GM12872 (cell line): ENCODE results near the gene VAMP1.

ENCODE experiments used
- TF ChIP-seq, protein P1 (sequence below): IDR thresholded peaks from 3 replicates; pipeline ENCODE4 v1.5.1; 2011; ENCODE audit warnings: low read depth, mild to moderate bottlenecking, low read length, moderate library complexity; ENCODE audit not compliant: insufficient read depth

The VAMP1 gene

DNA sequence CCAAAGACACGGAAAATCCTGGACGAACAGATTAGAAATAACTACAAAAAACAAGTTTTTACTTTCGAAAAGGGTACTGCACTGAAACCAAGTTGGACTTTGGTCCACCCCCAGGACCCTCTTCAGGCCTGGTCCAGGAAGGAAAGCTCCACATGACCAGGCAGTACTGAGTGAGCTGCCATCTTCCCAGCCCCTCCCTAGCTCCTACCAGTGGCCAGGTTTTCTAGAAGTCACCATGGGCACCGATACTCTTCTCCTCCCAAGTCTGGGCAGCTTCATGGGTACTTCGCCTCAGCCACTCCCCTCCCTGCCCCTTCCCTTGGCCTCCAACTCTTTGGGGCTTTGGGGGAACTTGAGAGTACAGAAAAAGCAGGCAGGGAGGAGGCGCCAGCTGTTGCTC is 6.6 kb downstream of the VAMP1 start:
- TF ChIP-seq, protein P1, sequence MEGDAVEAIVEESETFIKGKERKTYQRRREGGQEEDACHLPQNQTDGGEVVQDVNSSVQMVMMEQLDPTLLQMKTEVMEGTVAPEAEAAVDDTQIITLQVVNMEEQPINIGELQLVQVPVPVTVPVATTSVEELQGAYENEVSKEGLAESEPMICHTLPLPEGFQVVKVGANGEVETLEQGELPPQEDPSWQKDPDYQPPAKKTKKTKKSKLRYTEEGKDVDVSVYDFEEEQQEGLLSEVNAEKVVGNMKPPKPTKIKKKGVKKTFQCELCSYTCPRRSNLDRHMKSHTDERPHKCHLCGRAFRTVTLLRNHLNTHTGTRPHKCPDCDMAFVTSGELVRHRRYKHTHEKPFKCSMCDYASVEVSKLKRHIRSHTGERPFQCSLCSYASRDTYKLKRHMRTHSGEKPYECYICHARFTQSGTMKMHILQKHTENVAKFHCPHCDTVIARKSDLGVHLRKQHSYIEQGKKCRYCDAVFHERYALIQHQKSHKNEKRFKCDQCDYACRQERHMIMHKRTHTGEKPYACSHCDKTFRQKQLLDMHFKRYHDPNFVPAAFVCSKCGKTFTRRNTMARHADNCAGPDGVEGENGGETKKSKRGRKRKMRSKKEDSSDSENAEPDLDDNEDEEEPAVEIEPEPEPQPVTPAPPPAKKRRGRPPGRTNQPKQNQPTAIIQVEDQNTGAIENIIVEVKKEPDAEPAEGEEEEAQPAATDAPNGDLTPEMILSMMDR = no peak

GRCh38 chr12:6463216-6463615 is 7.3 kb downstream of the VAMP1 start:
- TF ChIP-seq, protein P1 = no peak

- TF ChIP-seq, protein P1 = no peak
These were observed 8.1 kb downstream of the VAMP1 start for GRCh38 chr12:6462234-6462995.

DNA sequence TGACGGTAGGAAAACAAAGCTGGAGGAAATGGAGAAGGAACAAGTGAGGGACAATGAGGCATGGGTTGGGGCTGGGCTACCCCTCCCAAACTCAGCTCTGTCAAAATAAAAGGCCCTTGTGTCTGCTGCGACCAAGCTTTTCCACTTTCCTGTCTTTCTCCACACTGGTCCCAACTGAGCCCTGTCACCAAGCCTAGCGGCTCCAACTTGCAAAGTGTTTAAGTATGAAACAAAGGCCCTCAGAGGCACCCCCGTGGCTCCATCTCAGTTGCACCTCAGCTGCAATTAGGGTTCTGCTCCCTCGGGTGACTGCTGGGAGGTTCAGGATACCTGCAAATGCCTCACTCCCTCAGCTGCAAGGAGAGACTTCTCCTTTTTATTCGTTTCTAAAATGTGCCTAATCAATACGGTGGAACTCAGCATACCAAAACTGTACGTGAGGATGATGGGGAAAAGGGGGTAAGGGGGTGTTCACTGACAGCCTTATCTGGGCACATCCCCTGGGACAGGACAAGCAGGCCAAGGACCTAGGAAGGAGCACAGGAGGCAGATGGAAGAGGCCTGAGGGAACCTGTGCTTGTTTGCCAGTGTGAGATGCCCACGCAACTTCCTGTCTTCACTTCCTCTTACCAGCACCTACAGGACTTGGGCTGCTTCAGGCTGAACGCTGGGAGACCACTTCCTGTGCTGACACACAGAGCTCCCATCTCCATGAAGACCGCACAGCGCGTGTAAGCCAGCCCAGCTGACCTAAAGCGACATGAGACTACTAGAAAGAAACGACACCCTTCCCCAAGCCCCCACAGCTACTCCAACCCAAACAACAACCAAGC is 8.9 kb downstream of the VAMP1 start:
- TF ChIP-seq, protein P1 = no peak

DNA sequence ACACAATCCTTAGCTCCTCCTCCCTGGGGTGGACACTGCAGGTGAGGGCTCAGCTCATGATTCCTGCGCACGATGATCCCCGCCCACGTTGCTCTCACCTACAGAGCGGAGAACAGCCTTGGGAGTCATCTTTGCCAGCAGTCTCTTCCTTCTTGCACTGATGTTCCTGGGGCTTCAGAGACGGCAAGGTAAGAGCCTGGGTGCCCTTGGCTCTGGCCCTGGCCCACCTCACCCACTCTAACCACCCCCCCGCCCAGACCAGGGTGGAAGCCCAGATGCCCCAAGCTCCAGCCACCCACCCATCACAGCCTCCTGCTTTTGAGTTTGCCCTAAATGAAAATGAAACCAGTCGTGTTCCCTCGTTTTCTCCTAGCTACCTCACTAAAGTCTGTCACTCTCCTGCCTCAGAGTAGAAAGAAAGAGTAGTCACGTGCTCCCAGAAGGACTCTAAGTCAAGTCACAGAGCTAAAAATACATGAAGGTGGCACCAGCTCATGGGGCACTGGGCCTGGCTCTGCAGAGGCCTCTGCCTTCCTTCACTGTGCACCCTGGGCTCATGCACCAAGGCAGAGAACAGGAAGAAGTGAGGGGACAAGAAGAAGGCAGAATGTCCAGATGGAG is 9.6 kb downstream of the VAMP1 start:
- TF ChIP-seq, protein P1 = no peak

- TF ChIP-seq, protein P1 = no peak
These were observed 11.5 kb downstream of the VAMP1 start for GRCh38 chr12:6459004-6459337.

- TF ChIP-seq, protein P1 = no peak
These were observed 12.0 kb downstream of the VAMP1 start for GRCh38 chr12:6458281-6459003.
